Measurements from ENCODE around the gene SPG7. TPM values are rescaled to one million over a fixed set of nuclear protein-coding genes. Genes with fewer than 3 reads are reported as not detected.

SPG7 gene
- total RNA-seq, 4 donors from 2014 or later: 66.6 to 208 (median 144) TPM

DNA sequence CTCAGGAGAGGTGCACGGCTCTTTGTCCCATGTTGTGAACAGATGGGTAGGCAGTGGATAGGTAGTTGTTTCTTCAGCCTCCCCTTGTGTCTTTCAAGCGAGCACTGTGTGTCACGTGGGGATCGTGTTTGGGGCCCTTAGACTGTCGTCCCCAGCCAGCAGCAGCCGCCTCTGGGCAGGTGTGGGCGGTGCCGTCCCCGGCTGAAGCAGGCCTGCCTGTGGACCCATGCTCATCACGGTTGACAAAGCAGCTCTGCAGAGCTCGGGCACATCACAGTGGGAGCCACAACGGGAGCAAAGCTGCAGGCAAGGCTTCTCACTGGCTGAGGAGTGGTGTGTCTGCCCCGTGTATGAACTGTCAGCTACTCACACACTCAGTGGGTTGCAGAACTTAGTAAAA is 47.6 kb downstream of the SPG7 start:
- peaks cover 0 to 4% of the 10 kb centered on the region in 2 donors for H3K4me1 ChIP-seq
- TF ChIP-seq, protein P1, sequence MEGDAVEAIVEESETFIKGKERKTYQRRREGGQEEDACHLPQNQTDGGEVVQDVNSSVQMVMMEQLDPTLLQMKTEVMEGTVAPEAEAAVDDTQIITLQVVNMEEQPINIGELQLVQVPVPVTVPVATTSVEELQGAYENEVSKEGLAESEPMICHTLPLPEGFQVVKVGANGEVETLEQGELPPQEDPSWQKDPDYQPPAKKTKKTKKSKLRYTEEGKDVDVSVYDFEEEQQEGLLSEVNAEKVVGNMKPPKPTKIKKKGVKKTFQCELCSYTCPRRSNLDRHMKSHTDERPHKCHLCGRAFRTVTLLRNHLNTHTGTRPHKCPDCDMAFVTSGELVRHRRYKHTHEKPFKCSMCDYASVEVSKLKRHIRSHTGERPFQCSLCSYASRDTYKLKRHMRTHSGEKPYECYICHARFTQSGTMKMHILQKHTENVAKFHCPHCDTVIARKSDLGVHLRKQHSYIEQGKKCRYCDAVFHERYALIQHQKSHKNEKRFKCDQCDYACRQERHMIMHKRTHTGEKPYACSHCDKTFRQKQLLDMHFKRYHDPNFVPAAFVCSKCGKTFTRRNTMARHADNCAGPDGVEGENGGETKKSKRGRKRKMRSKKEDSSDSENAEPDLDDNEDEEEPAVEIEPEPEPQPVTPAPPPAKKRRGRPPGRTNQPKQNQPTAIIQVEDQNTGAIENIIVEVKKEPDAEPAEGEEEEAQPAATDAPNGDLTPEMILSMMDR (IDR thresholded peaks at IDR 0.05): no peak
- no peak for TF ChIP-seq POLR2A (IDR thresholded peaks at IDR 0.05)
- no peaks in the 10 kb centered on the region for H3K36me3 ChIP-seq
- H3K9me3 ChIP-seq: no peaks in the 10 kb centered on the region
- no peak overlapping the region for H3K27ac ChIP-seq
- H3K27me3 ChIP-seq: no peaks in the 10 kb centered on the region
- no peak overlapping the region for H3K4me3 ChIP-seq
- no peak for DNase-seq
- intact Hi-C loops (cut with DNase I; ENCODE audit: low total_unique reads): no loop called here

DNA sequence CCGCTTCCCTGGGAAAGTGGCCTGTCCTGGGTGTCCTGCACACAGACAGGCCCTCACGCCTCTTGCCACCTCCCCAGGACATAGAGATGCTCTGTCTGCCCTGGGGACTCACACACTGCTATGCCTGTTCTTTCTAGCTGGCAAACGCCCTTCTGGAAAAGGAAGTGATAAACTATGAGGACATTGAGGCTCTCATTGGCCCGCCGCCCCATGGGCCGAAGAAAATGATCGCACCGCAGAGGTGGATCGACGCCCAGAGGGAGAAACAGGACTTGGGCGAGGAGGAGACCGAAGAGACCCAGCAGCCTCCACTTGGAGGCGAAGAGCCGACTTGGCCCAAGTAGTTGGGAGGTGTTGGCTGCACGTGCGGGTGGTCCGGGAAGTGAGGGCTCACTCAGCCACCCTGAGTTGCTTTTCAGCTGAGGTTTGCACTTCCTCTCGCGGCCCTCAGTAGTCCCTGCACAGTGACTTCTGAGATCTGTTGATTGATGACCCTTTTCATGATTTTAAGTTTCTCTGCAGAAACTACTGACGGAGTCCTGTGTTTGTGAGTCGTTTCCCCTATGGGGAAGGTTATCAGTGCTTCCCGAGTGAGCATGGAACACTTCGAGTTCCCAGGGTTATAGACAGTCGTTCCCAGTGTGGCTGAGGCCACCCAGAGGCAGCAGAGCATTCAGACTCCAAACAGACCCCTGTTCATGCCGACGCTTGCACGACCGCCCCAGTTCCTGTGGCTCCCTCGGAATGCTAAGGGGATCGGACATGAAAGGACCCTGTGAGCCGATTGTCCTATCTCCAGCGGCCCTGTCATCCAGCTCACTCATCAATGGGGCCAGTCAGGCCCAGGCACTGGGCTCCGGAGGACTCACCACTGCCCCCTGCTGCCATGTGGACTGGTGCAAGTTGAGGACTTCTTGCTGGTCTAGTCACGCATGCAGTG is 48.8 kb downstream of the SPG7 start:
- intact Hi-C loops (cut with DNase I; ENCODE audit: low total_unique reads): no loop called here
- H3K4me1 ChIP-seq: peaks cover 0 to 4% of the 10 kb centered on the region in 2 donors
- H3K4me3 ChIP-seq: no peak overlapping the region
- no peaks in the 10 kb centered on the region for H3K27me3 ChIP-seq
- H3K27ac ChIP-seq: no peak overlapping the region
- no peaks in the 10 kb centered on the region for H3K9me3 ChIP-seq
- TF ChIP-seq, protein P1 (IDR thresholded peaks at IDR 0.05): peak; percentile 44 to 60 (median 58)
- TF ChIP-seq POLR2A (IDR thresholded peaks at IDR 0.05): no peak
- no peaks in the 10 kb centered on the region for H3K36me3 ChIP-seq
- DNase-seq: peak; percentile 58 to 72

DNA sequence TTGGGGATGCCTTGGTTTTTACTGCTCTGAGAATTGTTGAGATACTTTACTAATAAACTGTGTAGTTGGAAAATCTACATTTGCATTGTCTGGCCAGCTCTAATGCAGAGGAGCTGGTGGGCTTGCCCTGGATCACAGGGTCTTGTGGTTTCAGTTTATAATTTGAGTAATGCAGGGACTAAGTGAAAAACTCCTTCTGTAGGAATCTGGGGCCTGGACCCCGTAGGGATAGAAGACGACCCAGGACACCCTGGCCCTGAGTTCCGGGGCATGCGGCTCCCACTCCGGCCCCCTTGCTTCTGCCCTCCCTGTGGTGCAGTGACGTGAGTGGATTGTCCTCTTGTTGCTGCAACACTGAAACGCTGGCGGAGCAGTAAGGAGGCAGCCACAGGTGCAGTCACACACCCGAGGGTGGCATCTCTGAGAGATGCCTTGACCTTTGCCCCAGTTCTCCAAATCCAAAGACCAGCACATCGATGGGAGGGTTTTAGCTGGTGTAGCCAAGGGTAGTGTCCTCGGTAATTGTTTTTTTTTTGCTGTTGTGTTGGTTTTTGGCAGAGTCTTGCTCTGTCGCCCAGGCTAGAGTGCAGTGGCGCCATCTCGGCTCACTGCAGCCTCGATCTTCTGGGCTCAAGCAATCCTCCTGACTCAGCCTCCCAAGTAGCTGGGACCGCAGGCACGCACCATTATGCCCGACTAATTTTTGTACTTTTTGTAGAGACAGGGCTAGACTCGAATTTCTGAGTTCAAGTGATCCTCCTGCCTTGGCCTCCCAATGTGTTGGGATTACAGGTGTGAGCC is 49.7 kb downstream of the SPG7 start:
- TF ChIP-seq POLR2A (IDR thresholded peaks at IDR 0.05): no peak
- TF ChIP-seq, protein P1 (IDR thresholded peaks at IDR 0.05): no peak
- intact Hi-C loops (cut with DNase I; ENCODE audit: low total_unique reads): no loop called here
- Histone ChIP-seq H3K27me3 (no peaks in the 10 kb centered on the region), H3K4me3 (no peak overlapping the region), H3K4me1 (peaks cover 0 to 4% of the 10 kb centered on the region in 2 donors), H3K9me3 (no peaks in the 10 kb centered on the region), H3K36me3 (no peaks in the 10 kb centered on the region), H3K27ac (no peak overlapping the region)
- no peak for DNase-seq

DNA sequence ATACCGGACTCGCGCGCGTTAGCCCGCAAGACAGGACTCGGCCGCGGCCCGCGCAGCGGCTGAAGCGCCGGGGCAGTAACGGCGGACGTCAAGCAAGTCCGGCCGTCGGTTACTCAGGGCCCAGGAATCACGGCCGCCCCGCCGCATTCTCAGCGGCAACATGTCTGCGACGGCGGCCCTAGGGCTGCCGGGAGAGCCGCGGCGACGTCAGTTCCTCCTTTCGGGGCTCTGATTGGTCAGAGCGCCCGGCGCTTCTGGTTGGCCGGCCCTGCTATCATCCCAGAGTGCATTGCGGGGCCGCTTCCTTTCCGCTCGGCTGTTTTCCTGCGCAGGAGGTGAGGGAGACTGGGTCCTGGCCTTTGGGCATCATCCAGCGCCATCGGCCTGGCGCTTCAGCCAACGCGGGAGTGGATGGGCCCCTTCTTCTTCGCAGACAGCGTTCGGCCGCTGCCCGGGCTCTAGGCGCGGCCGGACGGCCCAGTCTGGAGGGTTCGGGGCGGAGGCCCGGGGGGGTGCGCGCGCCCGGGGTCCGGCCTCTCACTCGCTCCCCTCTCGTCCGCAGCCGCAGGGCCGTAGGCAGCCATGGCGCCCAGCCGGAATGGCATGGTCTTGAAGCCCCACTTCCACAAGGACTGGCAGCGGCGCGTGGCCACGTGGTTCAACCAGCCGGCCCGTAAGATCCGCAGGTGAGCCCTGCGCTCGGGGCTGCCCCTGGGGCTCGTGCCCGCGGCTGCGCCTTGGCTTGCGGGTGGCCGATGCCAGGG is 52.4 kb downstream of the SPG7 start, which contains the start of gene RPL13:
Gene RPL13, plus strand, starts transcription at position 305 of the 764 bp plus-strand sequence. Its CDS starts 278 bp downstream, at position 583.
- Histone ChIP-seq H3K4me3 (peak within 1 kb of the TSS; percentile 72 to 91), H3K4me1 (peaks cover 0 to 11% of the 10 kb centered on the region in 2 donors)
- intact Hi-C loops (cut with DNase I; ENCODE audit: low total_unique reads): no loop called here

More for the DNA sequence above, 52.4 kb downstream of the SPG7 start, which contains the start of gene RPL13:
- no peaks in the 10 kb centered on the region for H3K36me3 ChIP-seq
- peak; percentile 94 to 95 for DNase-seq
- H3K9me3 ChIP-seq: no peaks in the 10 kb centered on the region
- no peaks in the 10 kb centered on the region for H3K27me3 ChIP-seq
- peak within 1 kb of the TSS; percentile 95 to 97 for H3K27ac ChIP-seq
- TF ChIP-seq, protein P1 (IDR thresholded peaks at IDR 0.05): no peak
- TF ChIP-seq POLR2A (IDR thresholded peaks at IDR 0.05): peak; percentile 94 to 98
